OCI-LY1 (cell line): ENCODE data around the gene MYL6B.

Experiments
- CTCF ChIP-seq: fragments of 200-600 bp; sonication (generic), shearing (Covaris generic); IDR thresholded peaks from 2 replicates; pipeline ENCODE4 v1.5.1; 2017; ENCODE audit warnings: mild to moderate bottlenecking, antibody characterized with exemption, low read length, moderate library complexity, mixed read lengths
- EZH2 ChIP-seq: fragments of 200-600 bp; sonication (generic), shearing (Covaris generic); IDR thresholded peaks from 2 replicates; pipeline ENCODE4 v1.8.0; 2017; ENCODE audit warnings: borderline replicate concordance, mixed run types, mild to moderate bottlenecking, antibody characterized with exemption, low read length, moderate library complexity, mixed read lengths

DNA sequence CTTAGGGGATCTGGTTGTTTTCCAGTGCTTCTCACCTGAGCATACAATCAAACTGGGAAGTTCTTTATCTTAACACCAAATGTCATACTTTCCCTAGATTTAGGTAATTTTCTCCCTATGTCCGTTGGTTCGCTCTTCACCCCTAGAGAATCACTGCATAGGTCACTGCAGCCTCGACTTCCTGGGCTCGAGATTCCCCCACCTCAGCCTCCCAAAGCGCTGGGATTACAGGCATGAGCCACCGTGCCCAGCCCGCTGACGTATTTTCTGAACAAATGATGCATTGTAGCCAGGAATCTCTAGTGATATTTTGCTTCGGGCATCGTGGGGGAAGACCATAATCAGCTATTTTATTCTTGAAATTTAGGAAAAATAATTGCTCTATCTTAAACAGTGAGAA, 37.1 kb upstream of the MYL6B start:
- TF ChIP-seq EZH2 (no peak), CTCF (no peak)
